A673 (cell line): ENCODE measurements around the gene NTN3.

Source experiments
- CTCF ChIP-seq: fragments of 300-800, 200-600 bp; sonication (generic); conservative IDR thresholded peaks from 2 replicates; pipeline ENCODE4 v1.5.1; 2017; ENCODE audit warnings: low read depth, mild to moderate bottlenecking, antibody characterized with exemption, low read length, moderate library complexity, mixed read lengths
- EZH2 ChIP-seq: fragments of 200-600 bp; sonication (generic); IDR thresholded peaks from 2 replicates; pipeline ENCODE4 v1.6.1; 2017; ENCODE audit warnings: borderline replicate concordance, low read depth, mild to moderate bottlenecking, mixed read lengths, antibody characterized with exemption, low read length; ENCODE audit not compliant: poor library complexity, severe bottlenecking

- no peak for TF ChIP-seq CTCF
- no peak for TF ChIP-seq EZH2
Observed at GRCh38 chr16:2485811-2486507, 14.9 kb downstream of the NTN3 start.
